ENCODE measurements around the gene COL27A1. TPM values are rescaled to one million over a fixed set of nuclear protein-coding genes. Genes with fewer than 3 reads are reported as not detected.

The COL27A1 gene
- total RNA-seq, 2 experiments from 2014 or later: 1.7 to 1.9 TPM

DNA sequence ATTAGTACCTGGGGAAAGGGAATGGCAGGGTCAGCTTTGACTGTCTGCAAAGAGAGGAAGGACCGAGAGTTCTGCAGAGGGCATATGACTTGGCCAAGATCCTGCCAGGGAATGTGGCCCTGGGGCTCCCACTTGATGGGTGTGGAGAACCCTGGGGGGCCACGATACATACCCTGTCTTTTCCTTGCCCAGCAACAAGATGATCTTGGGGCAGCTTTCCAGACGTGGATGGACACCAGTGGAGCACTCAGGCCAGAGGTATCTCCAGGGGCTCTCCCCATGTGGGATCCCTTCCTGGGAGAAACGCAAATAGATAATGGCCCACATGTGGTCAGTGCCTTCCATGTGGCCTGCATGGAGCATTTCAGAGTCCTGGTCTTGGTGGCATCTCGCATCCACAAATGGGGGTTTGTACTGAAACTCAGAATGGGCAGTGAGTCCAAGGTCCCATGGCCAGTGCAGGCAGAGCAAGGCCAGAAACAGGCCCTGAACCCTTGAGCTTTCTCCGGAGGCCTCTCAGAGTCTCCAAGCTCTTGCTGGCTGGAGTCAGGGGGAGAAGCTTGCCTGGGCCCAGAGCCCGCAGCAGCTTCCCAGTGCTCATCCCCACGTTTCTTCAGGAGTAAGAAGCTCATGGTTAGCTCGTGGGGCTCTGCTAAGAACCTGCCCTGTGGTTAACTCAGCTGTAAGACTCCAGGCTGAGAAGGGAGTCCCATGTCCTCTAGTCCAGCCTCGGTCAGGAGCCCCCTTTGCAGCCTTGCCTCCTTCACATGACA lies 149.3 kb downstream of the COL27A1 start:
- ATAC-seq (ENCODE audit: low read depth): no peak
- DNase-seq: no peak
- no peaks in the 10 kb centered on the region for H3K9me3 Mint-ChIP-seq
- peaks cover 2% of the 10 kb centered on the region for H3K27me3 Mint-ChIP-seq
- POLR2A ChIA-PET: no interaction called here
- H3K27ac Mint-ChIP-seq: no peak overlapping the region
- no peak overlapping the region for H3K4me3 Mint-ChIP-seq
- H3K36me3 Mint-ChIP-seq: no peaks in the 10 kb centered on the region
- peaks cover 2% of the 10 kb centered on the region for H3K4me1 Mint-ChIP-seq

DNA sequence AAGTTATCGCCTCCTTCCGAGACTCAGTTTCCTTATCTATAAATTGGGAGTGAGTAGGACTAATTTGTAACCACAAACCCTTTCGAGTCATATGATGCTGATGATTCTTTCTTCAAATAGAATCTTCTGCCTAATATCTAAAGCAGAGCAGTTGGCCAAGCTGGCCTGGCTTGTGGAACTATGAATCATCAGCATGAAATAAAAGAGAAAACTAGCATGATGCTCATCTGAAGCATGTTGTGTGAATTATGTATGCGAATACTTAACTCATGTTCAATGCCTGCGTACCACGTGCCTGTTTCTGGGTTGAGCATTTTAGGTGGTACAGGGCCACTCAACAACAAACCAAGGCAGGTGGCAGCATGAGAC lies 152.5 kb downstream of the COL27A1 start:
- H3K4me3 Mint-ChIP-seq: no peak overlapping the region

DNA sequence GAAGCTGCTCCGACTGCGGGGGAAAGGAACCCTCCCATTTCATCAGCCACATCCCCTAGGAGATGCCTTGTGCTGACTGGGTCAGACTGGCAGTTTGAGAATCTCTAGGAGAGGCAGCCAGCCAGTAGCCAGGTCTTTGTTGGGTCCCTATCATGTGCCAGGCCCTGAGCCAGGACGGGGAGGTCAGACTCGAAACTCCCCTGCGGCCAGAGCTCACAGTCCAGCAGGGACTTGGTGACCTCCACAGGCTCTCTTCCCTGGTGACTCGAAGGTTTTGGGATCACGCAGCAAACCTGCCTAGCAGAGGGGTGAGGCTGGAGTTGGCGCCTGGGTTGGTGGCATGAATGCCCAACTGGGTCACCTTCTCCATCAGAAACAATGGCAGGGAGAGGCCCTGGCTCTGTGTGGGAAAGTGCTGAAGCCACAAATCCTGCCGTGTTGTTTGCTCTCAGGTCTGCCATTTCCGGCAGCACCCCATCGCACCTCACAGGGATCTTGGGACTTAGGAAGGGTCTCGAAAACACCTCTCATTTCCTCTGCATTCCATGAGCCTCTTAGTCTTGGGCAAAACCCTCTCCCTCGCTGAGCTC lies 153.1 kb downstream of the COL27A1 start:
- Mint-ChIP-seq H3K9me3 (no peaks in the 10 kb centered on the region), H3K36me3 (no peaks in the 10 kb centered on the region), H3K4me3 (no peak overlapping the region), H3K27me3 (peaks cover 2% of the 10 kb centered on the region), H3K27ac (no peak overlapping the region), H3K4me1 (peaks cover 2% of the 10 kb centered on the region)
- ATAC-seq (ENCODE audit: low read depth) (no peak), DNase-seq (peak; percentile 8)
- POLR2A ChIA-PET: no interaction called here

More for the DNA sequence above, 152.5 kb downstream of the COL27A1 start:
- Mint-ChIP-seq H3K36me3 (no peaks in the 10 kb centered on the region), H3K9me3 (no peaks in the 10 kb centered on the region), H3K4me1 (peaks cover 2% of the 10 kb centered on the region), H3K27ac (no peak overlapping the region), H3K27me3 (peaks cover 2% of the 10 kb centered on the region)
- ATAC-seq (ENCODE audit: low read depth) (no peak), DNase-seq (no peak)
- POLR2A ChIA-PET: no interaction called here

DNA sequence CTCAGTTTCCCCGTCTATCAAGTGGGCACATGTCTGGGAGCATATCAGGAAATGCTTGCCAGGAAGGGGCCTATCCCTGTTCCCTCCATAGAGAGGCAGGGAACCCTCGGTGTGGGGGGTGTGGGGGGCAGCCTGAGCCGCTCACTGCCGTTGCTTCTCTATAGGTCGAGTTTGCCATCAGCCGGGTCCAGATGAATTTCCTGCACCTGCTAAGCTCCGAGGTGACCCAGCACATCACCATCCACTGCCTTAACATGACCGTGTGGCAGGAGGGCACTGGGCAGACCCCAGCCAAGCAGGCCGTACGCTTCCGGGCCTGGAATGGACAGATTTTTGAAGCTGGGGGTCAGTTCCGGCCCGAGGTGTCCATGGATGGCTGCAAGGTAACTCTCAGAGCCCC lies 153.8 kb downstream of the COL27A1 start:
- Mint-ChIP-seq H3K4me3 (no peak overlapping the region), H3K27ac (no peak overlapping the region), H3K27me3 (peaks cover 2% of the 10 kb centered on the region), H3K36me3 (no peaks in the 10 kb centered on the region), H3K4me1 (peaks cover 2% of the 10 kb centered on the region), H3K9me3 (no peaks in the 10 kb centered on the region)
- POLR2A ChIA-PET: no interaction called here
- ATAC-seq (ENCODE audit: low read depth): no peak
- DNase-seq: no peak

DNA sequence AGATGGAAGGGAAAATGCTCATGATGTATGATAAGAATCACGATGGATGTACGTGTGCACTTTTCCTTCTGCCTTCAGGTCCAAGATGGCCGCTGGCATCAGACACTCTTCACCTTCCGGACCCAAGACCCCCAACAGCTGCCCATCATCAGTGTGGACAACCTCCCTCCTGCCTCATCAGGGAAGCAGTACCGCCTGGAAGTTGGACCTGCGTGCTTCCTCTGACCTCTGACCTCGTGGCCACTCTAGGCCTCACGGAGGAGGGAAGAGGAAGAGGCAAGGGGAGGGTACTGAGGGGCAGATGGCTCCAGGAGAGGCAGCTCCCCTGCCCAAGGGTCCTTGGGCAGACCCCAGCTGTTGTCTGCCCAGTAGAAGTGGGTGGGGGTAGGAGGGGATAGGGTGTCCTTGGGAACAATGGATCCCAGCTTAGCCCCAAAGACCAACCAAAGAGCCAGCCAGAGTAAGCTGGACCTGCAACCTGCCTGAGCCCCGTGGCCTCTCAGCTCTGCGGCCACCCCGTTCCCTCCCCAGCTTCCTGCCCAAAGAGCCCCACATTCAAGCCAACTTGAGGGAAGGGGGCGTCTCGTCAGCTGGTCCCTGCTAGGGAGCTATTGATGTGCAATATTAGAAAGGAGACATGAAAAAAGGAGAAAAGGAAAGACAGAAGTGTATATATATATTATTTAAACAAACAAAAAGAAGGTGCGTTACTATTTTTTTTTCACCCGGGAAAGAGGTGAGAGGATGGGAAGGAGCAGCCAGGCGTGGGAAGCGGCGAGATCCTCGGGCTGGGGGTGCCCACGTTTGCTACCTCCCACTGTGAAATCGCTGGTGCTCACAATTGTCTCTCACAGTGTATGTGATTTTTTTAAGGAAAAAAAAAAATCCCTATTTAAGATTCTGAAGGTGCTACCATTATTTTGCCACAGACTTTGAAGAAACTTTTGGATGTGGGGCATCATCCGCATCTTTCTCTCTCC lies 155.4 kb downstream of the COL27A1 start:
- H3K4me1 Mint-ChIP-seq: no peaks in the 10 kb centered on the region
- POLR2A ChIA-PET: no interaction called here
- no peak overlapping the region for H3K27ac Mint-ChIP-seq
- H3K4me3 Mint-ChIP-seq: no peak overlapping the region
- no peaks in the 10 kb centered on the region for H3K9me3 Mint-ChIP-seq
- no peaks in the 10 kb centered on the region for H3K36me3 Mint-ChIP-seq
- DNase-seq (no peak), ATAC-seq (ENCODE audit: low read depth) (no peak)
- H3K27me3 Mint-ChIP-seq: peaks cover under 1% of the 10 kb centered on the region

DNA sequence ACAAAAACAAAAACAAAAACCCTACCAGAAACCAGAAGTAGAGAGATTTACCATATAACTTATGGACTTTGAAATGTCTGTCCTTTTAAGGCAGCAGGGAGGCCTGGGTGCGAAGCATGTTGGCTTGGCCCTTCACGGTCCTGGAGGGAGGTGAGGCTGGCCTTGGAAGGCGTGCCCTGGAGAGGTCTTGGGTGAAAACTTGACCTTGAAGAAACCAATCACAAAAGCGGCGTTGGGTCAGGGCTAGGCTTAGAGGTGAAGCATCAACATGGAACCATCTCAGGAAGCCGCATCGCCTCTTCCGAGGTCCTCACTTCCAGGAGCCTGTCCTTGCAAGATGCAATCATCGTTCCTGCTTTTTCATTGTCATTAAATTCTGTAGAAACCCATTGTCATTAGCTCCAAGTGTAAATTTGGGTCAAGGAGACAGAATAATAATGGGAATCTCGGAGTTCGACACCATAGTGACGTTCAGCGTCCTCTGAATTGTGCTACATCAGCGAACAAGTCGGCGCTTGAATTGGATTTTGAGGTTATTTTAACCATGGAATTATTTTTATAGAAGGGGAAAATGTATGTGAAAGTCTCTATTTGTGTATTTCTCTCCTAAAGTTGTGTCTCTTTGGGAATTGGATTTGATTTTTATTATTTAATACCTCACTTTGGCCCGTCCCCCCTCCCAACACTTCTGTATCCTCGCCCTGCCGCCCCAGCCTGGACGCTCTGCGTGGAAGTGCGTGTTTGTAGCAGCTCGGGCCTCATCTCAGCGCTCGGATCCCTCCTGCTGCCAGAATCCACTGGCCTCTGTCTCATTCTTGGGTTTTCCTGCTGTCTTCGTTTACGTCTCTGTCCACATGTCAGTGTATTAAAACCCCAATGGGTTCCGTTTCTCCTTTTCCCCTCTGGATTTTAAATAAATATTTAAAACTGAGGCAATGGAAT lies 156.5 kb downstream of the COL27A1 start:
- no peak for DNase-seq
- POLR2A ChIA-PET: no interaction called here

DNA sequence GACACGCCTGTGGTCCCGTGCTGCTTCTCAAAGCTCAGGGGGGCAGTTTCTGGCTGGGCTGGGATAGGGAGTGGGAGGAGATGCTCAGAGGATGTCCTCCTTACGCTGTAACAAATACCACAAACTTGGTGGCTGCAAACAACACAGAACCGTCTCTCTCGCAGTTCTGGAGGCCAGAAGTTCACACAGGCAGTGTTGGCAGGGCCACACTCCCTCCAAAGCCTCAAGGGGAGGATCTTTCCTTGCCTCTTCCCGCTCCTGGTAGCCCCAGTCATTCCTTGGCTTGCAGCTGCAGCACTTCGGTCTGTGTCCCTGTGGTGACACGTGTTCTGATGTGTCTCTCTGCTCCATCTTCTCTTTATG lies 157.2 kb downstream of the COL27A1 start:
- ATAC-seq (ENCODE audit: low read depth) (no peak), DNase-seq (no peak)
- no peaks in the 10 kb centered on the region for H3K4me1 Mint-ChIP-seq
- H3K36me3 Mint-ChIP-seq: no peaks in the 10 kb centered on the region
- H3K9me3 Mint-ChIP-seq: no peaks in the 10 kb centered on the region
- H3K27me3 Mint-ChIP-seq: no peaks in the 10 kb centered on the region
- POLR2A ChIA-PET: no interaction called here
- H3K4me3 Mint-ChIP-seq: no peak overlapping the region
- no peak overlapping the region for H3K27ac Mint-ChIP-seq

More for the DNA sequence above, 156.5 kb downstream of the COL27A1 start:
- Mint-ChIP-seq H3K4me1 (no peaks in the 10 kb centered on the region), H3K9me3 (no peaks in the 10 kb centered on the region), H3K4me3 (no peak overlapping the region), H3K27me3 (no peaks in the 10 kb centered on the region), H3K36me3 (no peaks in the 10 kb centered on the region), H3K27ac (no peak overlapping the region)
- ATAC-seq (ENCODE audit: low read depth): no peak

DNA sequence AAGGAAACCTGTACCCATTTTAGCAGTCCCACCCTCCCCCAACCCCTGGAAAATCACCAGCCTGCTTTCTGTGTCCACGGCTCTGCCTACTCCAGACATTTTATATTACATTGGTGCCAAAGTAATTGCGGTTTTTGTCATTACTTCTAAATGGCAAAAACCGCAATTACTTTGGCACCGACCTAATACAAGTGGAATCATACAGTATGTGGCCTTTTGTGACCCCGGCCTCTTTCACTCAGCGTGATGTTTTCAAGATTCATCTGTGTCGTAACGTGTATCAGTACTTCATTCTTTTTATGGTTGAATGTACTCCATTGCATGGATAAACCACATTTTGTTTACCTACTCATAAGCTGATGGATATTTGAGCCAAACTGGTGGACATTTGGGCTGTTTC lies 157.8 kb downstream of the COL27A1 start:
- no peak for ATAC-seq (ENCODE audit: low read depth)
- peaks cover 5% of the 10 kb centered on the region for H3K4me1 Mint-ChIP-seq
- no peaks in the 10 kb centered on the region for H3K36me3 Mint-ChIP-seq

DNA sequence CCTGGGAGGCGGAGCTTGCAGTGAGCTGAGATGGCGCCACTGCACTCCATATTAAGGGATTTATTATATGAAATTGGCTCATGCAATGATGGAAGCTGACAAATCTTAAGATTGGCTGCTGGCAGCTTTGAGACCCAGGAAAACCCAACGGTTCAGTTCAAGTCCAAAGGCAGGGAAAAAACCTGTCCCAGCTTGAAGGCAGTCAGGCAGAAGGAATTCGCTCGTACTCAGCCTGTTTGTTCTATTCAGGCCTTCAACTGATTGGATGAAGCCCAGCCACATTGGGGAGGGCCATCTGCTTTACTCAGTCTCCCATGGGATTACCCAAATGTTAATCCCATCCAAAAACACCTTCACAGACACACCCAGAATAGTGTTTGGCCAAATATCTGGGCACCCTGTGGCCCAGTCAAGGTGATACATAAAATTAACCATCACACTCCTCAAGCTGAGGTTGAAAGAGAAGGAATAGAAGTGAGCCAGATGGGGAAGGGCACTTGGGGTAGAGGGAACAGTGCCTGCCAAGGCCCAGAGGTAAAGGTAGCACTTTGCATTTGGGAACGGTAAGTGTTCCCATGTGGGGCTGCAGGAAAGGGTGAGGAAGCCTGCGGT lies 159.0 kb downstream of the COL27A1 start:
- peaks cover 5% of the 10 kb centered on the region for H3K4me1 Mint-ChIP-seq
- no peaks in the 10 kb centered on the region for H3K36me3 Mint-ChIP-seq
- POLR2A ChIA-PET: interaction anchor here (0.6 kb wide), 1 partner anchor 241 kb away, joined by 7 read pairs; no protein-coding TSS in a partner anchor
- ATAC-seq (ENCODE audit: low read depth): no peak
- H3K27ac Mint-ChIP-seq: no peak overlapping the region
- H3K9me3 Mint-ChIP-seq: no peaks in the 10 kb centered on the region
- no peak for DNase-seq
- H3K27me3 Mint-ChIP-seq: peaks cover 2% of the 10 kb centered on the region
- H3K4me3 Mint-ChIP-seq: no peak overlapping the region

More for the DNA sequence above, 157.8 kb downstream of the COL27A1 start:
- H3K9me3 Mint-ChIP-seq: no peaks in the 10 kb centered on the region
- no peak for DNase-seq
- H3K27ac Mint-ChIP-seq: no peak overlapping the region
- POLR2A ChIA-PET: no interaction called here
- no peaks in the 10 kb centered on the region for H3K27me3 Mint-ChIP-seq
- H3K4me3 Mint-ChIP-seq: no peak overlapping the region

DNA sequence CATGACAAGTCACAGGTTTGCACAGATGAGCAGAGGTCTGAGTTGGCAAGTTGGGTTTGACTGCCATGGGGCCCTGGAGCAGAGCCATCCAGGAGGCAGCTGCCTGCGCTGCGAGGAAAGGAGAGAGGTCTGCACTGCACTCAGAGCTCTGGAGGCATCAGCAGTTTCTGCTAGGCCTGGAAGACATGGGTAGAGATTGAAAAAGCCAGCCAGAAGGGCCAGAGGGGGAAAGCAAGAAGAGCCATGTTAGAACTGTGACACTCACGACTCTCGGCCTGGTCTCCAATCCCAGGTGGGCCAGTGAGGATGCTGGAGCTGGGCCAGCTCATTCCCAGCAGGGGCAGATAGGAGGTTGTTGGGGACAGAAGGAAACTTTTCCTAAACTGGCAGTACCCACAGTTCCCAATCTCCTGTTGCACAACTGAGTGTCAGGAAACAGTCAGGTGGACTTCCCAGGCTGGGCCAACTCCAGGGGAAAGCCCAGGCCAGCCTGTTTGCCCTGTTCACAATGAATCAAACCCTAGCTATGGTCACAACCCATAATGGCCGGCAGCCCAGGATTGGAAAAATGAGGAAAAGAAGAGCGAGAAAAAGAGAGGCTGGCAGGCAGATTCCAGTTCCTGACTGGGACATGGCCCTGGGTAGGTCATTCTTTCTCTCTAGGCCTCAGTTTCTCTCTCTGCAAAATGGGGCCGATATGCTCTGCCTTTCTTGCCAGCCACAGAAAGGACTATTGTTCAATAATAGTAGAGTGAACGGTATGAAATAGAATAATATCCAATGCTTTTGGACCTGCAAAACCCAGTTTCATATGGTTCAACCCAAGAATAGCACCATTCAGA lies 159.8 kb downstream of the COL27A1 start:
- Mint-ChIP-seq H3K27me3 (peaks cover 2% of the 10 kb centered on the region), H3K4me3 (no peak overlapping the region), H3K9me3 (no peaks in the 10 kb centered on the region), H3K4me1 (peaks cover 5% of the 10 kb centered on the region), H3K27ac (no peak overlapping the region), H3K36me3 (no peaks in the 10 kb centered on the region)
- POLR2A ChIA-PET: interaction anchor here (0.6 kb wide), 1 partner anchor 242 kb away, joined by 7 read pairs; no protein-coding TSS in a partner anchor
- ATAC-seq (ENCODE audit: low read depth): no peak
- no peak for DNase-seq

DNA sequence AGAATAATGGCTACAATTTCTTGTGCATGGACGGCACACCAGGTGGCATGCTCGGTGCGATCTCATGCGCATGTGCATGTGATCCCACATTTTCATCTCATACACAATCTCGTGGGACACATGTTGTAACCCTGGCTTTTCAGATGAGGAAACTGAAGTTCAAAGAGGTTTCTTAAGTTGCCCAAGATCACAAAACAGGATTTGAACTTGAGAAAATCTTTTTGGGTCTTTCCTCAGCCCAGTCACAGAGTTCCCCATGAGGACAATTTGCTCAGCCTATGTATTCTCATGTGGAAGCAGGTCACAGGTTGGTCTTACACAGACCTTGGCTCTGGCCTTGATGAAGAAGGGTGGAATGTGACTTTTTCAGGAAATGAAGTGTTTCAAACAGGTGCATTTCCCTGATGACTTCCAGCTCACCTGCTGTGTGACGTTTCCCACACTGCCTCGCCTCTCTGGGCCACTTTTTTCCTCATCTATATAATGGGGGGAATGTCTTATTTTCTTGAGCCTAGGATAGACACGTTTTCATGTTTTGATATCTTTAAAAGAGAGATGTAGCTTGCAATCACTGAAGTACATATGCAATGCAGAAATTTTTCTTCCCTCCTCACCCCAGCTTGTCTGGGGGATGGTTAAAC lies 160.5 kb downstream of the COL27A1 start:
- Mint-ChIP-seq H3K4me1 (peaks cover 5% of the 10 kb centered on the region), H3K9me3 (no peaks in the 10 kb centered on the region), H3K27me3 (peaks cover 2% of the 10 kb centered on the region), H3K36me3 (no peaks in the 10 kb centered on the region), H3K4me3 (no peak overlapping the region), H3K27ac (no peak overlapping the region)
- no peak for DNase-seq
- POLR2A ChIA-PET: no interaction called here
- ATAC-seq (ENCODE audit: low read depth): no peak
